ENCODE data around the gene PAOX.
"Not testable (repeated sequence)": the region's sequence is repeated elsewhere in the genome, so short reads cannot be mapped to it uniquely, and the experiment has no call there.

The PAOX gene

DNA sequence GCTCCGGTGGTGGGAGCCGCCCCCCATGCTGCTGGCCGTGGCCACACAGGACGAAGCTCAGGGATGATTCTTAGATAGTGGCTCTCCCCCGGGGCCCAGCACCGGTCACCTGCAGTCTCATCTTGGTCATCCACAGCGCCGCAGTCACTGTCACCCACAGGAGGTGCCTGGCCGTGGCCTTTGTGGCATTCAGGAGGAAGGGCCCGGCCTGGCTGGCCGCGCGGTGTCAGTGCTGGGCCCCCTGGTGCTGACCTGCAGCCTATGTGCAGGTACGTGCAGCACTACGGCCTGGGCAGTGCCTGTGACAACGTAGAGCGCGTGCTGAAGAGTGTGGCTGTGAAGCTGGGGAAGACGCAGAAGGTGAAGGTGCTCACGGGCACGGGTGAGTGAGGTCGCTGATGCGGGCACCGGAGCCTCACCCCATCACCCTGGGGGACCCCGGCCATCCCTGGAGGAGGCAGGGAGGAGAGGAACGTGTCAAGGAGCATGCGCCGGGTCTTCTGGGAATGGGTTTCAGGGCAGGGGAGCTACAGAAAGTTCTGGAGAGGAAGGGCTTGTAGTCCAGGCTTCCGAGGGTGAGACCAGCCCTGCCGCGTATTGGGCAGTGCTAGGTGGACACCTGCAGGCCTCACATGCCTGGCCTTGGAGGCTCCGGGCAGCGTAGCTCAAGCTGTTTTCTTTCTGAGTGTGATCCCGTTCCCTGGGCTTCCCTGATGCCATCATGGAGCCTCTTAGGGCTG is 40.3 kb downstream of the PAOX start:
- no peak for DNase-seq (ENCODE audit: low read depth in 1 of 2, low spot score in 1 of 2)
- TF ChIP-seq JUND (IDR thresholded peaks at IDR 0.05; ENCODE audit: low read depth), result no peak
- in situ Hi-C loops (cut with HindIII; ENCODE audit: low pct_unique_long_range_greater_than_20kb, low sequenced_read_pairs), result no loop called here

DNA sequence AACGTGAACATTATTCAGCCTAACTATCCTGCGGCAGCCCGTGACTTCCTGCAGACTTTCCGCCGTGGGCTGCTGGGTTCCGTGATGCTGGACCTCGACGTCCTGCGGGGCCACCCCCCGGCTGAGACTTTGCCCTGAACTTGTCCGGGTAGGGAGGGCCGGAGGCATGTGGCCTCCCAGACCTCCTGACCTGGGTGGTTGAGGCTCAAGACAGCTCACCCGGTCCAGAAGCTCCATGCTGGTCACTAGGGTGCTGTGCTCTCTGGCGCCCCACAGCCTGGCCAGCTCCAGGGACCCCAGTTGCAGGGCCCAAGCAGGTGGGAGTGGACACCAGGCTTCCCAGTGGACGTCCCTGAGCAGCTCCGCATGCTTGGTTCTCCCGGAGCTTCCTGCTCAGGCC is 41.0 kb downstream of the PAOX start:
- TF ChIP-seq JUND (IDR thresholded peaks at IDR 0.05; ENCODE audit: low read depth), result no peak
- no peak for DNase-seq (ENCODE audit: low read depth in 1 of 2, low spot score in 1 of 2)
- in situ Hi-C loops (cut with HindIII; ENCODE audit: low pct_unique_long_range_greater_than_20kb, low sequenced_read_pairs), result no loop called here

DNA sequence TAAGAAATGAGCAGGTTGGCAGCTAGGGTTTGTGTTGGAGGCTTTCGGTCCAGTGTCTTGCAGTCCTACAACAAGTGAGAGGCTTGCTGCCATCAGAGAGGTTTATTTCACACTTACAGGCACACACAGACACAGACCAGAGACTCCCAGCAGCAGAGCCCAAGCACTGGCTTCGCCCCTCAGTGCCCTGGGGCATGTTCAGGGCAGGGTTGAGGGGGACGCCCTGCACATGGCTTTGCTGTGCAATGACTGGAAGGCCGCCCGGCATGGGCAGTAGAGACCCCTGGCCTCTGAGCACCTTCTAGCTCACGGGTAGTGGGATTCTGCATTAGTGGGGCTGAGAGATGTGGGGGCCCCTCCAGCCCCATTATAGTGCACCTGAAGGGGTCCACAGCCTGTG is 41.5 kb downstream of the PAOX start:
- no peak for DNase-seq (ENCODE audit: low read depth in 1 of 2, low spot score in 1 of 2)
- in situ Hi-C loops (cut with HindIII; ENCODE audit: low pct_unique_long_range_greater_than_20kb, low sequenced_read_pairs), result no loop called here
- TF ChIP-seq JUND (IDR thresholded peaks at IDR 0.05; ENCODE audit: low read depth), result no peak

DNA sequence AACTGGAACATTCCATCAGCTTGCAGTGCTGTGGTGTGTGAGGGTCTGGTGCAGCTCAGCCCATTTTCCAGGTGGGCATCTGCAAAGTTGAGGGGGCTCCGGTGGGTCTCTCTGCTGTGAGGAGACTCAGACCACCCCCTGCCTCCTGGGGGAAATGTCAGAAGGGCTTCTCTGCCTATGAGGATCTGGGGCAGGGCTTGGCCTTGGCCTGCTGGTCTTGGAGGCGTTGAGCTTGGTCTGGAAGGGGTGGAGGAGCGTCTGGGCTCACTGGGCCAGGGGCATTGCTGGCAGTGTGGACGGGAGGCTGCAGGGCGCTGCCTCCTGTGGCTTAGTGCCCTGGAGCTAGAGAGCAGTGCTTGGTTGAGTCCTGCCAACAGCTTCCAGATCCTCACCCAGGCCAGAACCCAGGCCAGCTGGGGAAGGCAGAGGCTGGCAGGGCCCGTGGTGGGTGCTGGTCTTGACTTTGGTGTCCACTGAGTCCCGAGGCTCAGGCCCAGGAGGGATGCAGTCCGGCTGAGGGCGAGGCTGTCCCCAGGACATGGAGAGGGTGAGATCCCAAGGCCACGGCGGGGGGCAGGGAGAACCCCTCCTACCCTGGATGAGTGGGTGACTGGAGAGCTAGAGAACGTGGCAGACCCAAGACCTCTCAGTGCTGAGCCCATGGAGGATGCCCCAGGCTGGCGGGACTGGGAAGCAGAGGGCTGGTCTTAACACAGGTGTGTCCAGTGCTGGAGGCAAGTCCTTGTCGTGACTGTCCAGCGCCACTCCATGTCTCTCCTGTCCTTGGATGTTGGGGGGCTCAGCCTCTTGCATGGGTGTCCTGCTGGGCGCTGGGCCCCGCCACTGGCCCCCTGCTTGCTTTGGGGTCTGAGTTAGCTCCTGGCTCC is 42.5 kb downstream of the PAOX start:
- TF ChIP-seq JUND (IDR thresholded peaks at IDR 0.05; ENCODE audit: low read depth), result no peak
- no peak for DNase-seq (ENCODE audit: low read depth in 1 of 2, low spot score in 1 of 2)
- in situ Hi-C loops (cut with HindIII; ENCODE audit: low pct_unique_long_range_greater_than_20kb, low sequenced_read_pairs), result no loop called here

DNA sequence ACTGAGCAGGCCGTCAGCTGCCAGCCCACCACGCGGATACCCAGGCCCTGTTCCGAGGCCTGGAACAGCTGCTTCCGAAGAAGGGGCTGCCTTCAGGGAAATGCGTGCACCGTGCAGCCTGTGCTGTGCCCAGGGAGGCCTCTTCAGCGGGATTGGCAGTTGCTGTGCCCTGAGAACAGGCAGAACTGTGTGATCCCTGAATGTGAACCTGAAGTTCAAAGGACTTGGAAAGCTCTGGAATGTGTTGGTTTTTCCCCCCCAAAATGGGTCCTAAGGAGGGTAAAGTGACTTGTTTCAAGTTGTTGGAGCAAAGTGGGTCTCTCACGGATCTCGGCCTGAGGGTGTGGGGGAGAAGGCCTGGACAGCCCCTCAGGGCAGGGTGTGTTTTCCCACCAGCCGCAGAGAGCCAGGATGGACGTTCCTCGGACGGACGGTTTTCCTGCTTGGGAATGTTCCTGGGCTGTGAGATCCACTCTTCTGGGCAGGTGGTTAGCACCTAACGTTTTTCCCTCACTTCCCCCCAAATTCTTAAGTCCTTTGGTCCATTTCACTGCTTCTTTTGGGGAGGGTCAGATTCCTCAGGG is 43.3 kb downstream of the PAOX start:
- TF ChIP-seq JUND (IDR thresholded peaks at IDR 0.05; ENCODE audit: low read depth), result no peak
- no peak for DNase-seq (ENCODE audit: low read depth in 1 of 2, low spot score in 1 of 2)
- in situ Hi-C loops (cut with HindIII; ENCODE audit: low pct_unique_long_range_greater_than_20kb, low sequenced_read_pairs), result no loop called here

DNA sequence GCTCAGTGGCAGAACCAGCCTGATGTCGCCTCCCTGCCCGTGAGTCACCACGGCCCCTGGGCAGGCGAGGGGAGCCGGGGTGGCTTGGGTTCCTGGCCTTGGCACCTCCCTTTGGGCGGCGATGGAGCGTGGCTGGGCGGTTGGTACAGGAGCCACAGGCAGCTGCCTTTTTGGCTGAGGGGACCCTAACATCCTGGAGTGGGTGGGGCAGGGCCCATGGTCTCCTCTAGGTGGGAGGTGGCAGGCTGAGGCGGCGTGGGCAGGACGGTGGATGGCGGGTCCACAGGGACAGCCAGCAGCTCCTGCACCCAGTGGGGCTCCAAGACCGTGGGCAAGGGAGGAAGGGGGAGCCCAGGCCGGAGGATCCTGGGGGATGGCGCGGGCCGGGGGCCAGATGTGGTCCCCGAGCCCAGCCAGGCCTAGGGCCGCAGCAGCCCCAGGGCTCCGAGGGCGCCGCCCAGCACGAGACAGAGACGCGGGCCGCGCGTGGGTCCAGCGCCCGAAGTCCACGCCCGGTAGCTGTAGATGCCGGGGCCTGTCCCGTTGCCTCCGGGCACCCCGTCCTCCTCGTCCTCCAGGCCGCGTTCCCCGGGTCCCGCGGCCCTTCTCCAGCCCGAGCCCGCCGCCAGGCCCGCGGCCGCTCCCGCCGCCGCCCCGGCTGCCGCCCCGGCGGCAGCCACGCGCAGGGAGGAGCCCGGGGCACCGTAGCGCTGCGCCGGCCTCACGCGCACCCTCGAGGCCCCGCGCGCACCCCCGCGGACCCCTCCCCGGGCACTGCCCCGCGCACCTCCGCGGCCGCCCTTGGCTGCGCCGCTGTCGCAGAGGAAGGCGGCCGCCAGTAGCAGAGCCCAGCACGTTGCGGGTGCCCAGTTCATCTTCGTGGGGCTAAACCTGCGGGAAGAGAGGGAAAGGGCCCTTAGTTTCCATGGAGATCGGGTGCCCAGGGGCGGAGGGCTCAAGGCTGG is 44.0 kb downstream of the PAOX start:
- in situ Hi-C loops (cut with HindIII; ENCODE audit: low pct_unique_long_range_greater_than_20kb, low sequenced_read_pairs), result no loop called here
- no peak for TF ChIP-seq JUND (IDR thresholded peaks at IDR 0.05; ENCODE audit: low read depth)
- no peak for DNase-seq (ENCODE audit: low read depth in 1 of 2, low spot score in 1 of 2)

DNA sequence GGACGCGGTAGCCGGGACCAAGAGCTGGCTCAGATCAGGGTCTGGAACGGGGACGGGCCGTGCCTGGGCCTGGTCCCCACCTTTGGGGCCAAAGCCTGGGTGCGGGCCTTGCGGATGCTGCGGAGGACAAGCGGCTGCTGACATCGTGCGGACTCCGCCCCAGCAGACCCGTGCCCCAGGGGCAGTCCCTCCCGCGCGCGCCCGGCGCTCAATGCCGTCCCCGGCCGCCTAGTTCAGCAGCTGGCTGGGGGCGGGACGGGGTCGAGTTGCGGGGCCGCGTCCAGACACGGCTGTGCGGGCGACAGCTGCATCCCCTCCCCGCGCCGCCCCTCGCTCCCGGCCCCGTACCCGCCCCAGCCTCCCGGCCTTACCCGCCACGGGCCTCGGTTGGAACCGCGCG is 45.0 kb downstream of the PAOX start:
- DNase-seq (ENCODE audit: low read depth in 1 of 2, low spot score in 1 of 2); in situ Hi-C loops (cut with HindIII; ENCODE audit: low pct_unique_long_range_greater_than_20kb, low sequenced_read_pairs): not testable (repeated sequence)

DNA sequence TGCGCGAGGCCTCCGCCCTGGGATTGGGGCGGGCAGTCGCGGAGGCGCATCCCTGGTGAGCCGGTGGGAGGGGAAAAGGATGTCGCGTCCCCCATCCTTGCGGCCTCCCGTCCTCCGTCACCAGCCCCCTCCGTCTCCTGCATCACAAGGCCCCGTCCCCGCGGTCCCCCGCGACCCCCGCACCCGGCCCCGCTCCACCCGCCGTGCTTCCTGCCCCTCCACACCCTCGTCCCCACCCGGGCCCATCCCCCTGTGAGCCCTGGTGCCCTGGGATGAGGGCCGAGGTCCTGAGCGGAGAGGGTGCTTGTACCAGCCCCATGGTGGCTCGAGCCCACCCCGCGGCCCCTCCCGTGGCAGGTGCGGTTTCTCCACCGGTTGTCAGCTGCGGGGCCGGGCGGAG is 45.5 kb downstream of the PAOX start, which contains the start of gene SPRN:
SPRN (minus strand) TSS at position 25 of the 400 bp plus-strand sequence. CDS start 944 bp downstream, outside the sequence.
- in situ Hi-C loops (cut with HindIII; ENCODE audit: low pct_unique_long_range_greater_than_20kb, low sequenced_read_pairs); DNase-seq (ENCODE audit: low read depth in 1 of 2, low spot score in 1 of 2): not testable (repeated sequence)

DNA sequence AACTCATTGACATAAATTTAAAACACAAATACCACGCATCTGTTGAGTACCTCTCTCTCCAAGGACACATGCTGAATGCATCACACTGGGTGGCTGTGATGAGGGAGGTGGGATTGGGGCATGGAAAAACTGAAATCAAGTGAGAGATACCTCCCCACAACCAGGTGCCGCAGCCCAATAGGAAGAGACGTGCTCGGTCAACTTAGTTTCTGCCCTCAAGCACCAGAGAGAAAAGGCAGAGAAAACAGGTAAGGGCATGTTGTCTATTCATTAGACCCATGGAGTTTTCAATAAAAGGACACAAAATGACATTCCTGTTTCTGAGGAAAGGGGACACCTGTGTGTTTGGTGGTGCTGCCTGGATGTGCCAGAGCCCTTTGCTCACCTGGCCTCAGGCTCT is 50.5 kb downstream of the PAOX start:
- DNase-seq (ENCODE audit: low read depth in 1 of 2, low spot score in 1 of 2); in situ Hi-C loops (cut with HindIII; ENCODE audit: low pct_unique_long_range_greater_than_20kb, low sequenced_read_pairs): not testable (repeated sequence)

DNA sequence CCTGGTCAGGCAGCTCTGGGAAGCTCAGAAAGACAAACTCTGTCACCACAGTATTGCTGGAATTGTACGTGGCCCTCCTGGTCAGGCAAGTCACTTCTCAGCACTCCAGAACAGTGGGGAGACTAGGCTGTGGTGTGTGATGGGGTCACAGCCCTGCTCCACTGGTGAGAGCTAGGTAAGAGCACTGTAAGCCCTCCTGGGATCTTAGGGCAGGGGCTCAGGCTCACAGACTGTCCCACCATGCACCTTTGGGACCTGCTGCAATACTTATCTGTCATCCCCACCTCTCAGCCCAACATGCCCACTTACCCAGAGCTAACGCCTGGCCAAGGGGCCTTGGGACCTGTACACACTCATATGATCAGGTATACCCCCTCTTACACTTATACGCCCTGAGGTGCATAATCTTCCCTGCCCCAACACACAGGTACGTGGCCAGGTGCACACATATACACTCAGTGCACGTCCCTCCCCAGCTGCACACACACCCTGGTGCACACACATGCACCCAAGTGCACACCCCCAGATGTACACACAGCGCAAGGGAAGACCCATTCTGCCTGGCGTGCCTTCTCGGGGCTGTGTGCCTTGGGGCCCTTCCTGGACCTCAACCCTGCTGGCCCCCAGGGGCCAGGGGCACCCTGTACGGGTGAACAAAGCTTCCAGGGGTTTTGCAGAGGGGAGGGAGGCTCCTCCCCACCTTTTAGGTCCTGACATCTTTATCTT is 53.0 kb downstream of the PAOX start:
- in situ Hi-C loops (cut with HindIII; ENCODE audit: low pct_unique_long_range_greater_than_20kb, low sequenced_read_pairs); DNase-seq (ENCODE audit: low read depth in 1 of 2, low spot score in 1 of 2): not testable (repeated sequence)

DNA sequence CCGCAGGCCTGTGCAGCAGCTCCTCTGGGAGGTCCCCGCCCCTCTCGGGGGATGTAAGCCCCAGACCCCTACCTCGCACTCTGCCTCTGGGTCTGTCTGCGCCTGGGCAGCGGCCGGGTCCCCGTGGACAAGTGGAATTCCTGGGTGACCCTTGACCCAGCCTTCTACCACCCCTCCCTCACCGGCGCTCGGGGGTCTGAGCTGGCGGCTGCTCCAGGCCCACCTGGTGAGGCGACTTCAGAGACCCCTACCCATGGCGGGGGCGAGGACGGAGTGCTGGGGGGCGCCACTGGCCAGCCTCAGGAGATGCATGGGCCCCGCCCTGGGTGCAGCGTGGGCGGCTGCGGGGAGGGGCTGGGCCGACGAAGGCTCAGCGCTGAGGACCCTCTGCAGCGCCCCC is 53.7 kb downstream of the PAOX start:
- DNase-seq (ENCODE audit: low read depth in 1 of 2, low spot score in 1 of 2); in situ Hi-C loops (cut with HindIII; ENCODE audit: low pct_unique_long_range_greater_than_20kb, low sequenced_read_pairs): not testable (repeated sequence)

Measured in T47D (cell line).